Stimulated activated CD4-positive, alpha-beta T cell treated with anti-CD3 and anti-CD28 coated beads, TNF-alpha, amount 100 ng/mL, for 24 hours (primary cell): ENCODE results near the gene PTPRH.

ENCODE experiments used
- DNase-seq, 3 experiments: peaks; one replicate each; pipeline ENCODE4 v3.0.0-alpha.2; 2020; ENCODE audit warnings: low read depth in 3 of 3

The PTPRH gene

GRCh38 chr19:55133639-55134444 lies 75.5 kb downstream of the PTPRH start:
- no peak for DNase-seq

- DNase-seq, result no peak
Measured at GRCh38 chr19:55132453-55133129, 76.7 kb downstream of the PTPRH start.

GRCh38 chr19:55131421-55131820 lies 77.9 kb downstream of the PTPRH start:
- DNase-seq, result no peak
